Mesenchymal stem cell (in vitro differentiated cells and primary cell): Measurements from ENCODE around the gene RTF2.

Source experiments
- DNase-seq: peaks from one replicate; pipeline ENCODE4 v3.0.0-alpha.2; 2013
- H2AFZ ChIP-seq: one replicate; pipeline ENCODE4 v1.6.1; 2013; ENCODE audit warnings: low read depth, mild to moderate bottlenecking, control low read depth, inconsistent platforms, low read length, moderate library complexity
- H2AK5ac ChIP-seq: 2 replicates; pipeline ENCODE4 v1.6.1; 2013; ENCODE audit warnings: low read length, moderate library complexity, mild to moderate bottlenecking, inconsistent platforms; ENCODE audit not compliant: severe bottlenecking
- H2BK120ac ChIP-seq: one replicate; pipeline ENCODE4 v1.6.1; 2013; ENCODE audit warnings: low read depth, mild to moderate bottlenecking, inconsistent platforms, low read length, moderate library complexity
- H2BK12ac ChIP-seq, 2 experiments: one replicate each; pipeline ENCODE4 v1.6.1; 2013; ENCODE audit warnings: inconsistent platforms in 2 of 2, low read length in 2 of 2, mild to moderate bottlenecking in 2 of 2, moderate library complexity in 2 of 2, control low read depth in 1 of 2
- H2BK15ac ChIP-seq: one replicate; pipeline ENCODE4 v1.6.1; 2013; ENCODE audit warnings: mild to moderate bottlenecking, low read depth, inconsistent platforms; ENCODE audit not compliant: poor library complexity, severe bottlenecking
- H2BK5ac ChIP-seq: 2 replicates; pipeline ENCODE4 v1.6.1; 2013; ENCODE audit warnings: low read depth, mild to moderate bottlenecking, low read length, control low read depth, inconsistent platforms; ENCODE audit not compliant: poor library complexity, severe bottlenecking
- H3K14ac ChIP-seq, 2 experiments: one replicate each; pipeline ENCODE4 v1.6.1; 2013; ENCODE audit warnings: inconsistent platforms in 2 of 2, low read length in 2 of 2, control low read depth in 1 of 2, mild to moderate bottlenecking in 1 of 2, moderate library complexity in 1 of 2
- H3K18ac ChIP-seq, 2 experiments: one replicate each; pipeline ENCODE4 v1.6.1; 2013; ENCODE audit warnings: inconsistent platforms in 2 of 2, low read length in 2 of 2, control low read depth in 1 of 2, low read depth in 1 of 2, mild to moderate bottlenecking in 1 of 2
- H3K23ac ChIP-seq, 2 experiments: one replicate each; pipeline ENCODE4 v1.6.1; 2013; ENCODE audit warnings: inconsistent platforms in 2 of 2, low read length in 2 of 2, mild to moderate bottlenecking in 2 of 2, moderate library complexity in 2 of 2, control low read depth in 1 of 2
- H3K27ac ChIP-seq: 2 replicates; pipeline ENCODE4 v1.5.1; 2013; ENCODE audit warnings: mild to moderate bottlenecking, moderate library complexity, low read length, control low read depth, inconsistent platforms; ENCODE audit not compliant: poor library complexity, severe bottlenecking
- H3K27me3 ChIP-seq, 2 experiments: 2 replicates each; pipeline versions ENCODE4 v1.6.1 to v1.7.0; 2013; ENCODE audit warnings: low read length in 2 of 2, mild to moderate bottlenecking in 2 of 2, moderate library complexity in 2 of 2, control low read depth in 1 of 2, inconsistent platforms in 1 of 2; ENCODE audit not compliant: control insufficient read depth in 1 of 2, insufficient read depth in 1 of 2
- H3K36me3 ChIP-seq, 2 experiments: 2 replicates each; pipeline versions ENCODE4 v1.6.1 to v1.7.0; 2013; ENCODE audit warnings: low read length in 2 of 2, control low read depth in 1 of 2, inconsistent platforms in 1 of 2, low read depth in 1 of 2, mild to moderate bottlenecking in 1 of 2; ENCODE audit not compliant: insufficient read depth in 2 of 2, control insufficient read depth in 1 of 2
- H3K4ac ChIP-seq, 2 experiments: one replicate each; pipeline ENCODE4 v1.6.1; 2013; ENCODE audit warnings: inconsistent platforms in 2 of 2, low read length in 2 of 2, mild to moderate bottlenecking in 2 of 2, moderate library complexity in 2 of 2, control low read depth in 1 of 2, low read depth in 1 of 2
- H3K4me1 ChIP-seq: 2 replicates; pipeline ENCODE4 v1.6.1; 2013; ENCODE audit warnings: low read depth, low read length, control low read depth; ENCODE audit not compliant: control insufficient read depth, insufficient read depth
- H3K4me2 ChIP-seq: 2 replicates; pipeline ENCODE4 v1.6.1; 2013; ENCODE audit warnings: low read length, mild to moderate bottlenecking, inconsistent platforms; ENCODE audit not compliant: poor library complexity, severe bottlenecking
- H3K4me3 ChIP-seq, 2 experiments: 2 replicates each; pipeline versions ENCODE4 v1.5.1 to v1.7.0; 2013; ENCODE audit warnings: low read length in 2 of 2, mild to moderate bottlenecking in 2 of 2, control low read depth in 1 of 2, low read depth in 1 of 2; ENCODE audit not compliant: insufficient read depth in 1 of 2
- H3K79me1 ChIP-seq: replicated peaks from 2 replicates; pipeline ENCODE4 v1.6.1; 2013; ENCODE audit warnings: mild to moderate bottlenecking, control low read depth, low read length, inconsistent platforms; ENCODE audit not compliant: poor library complexity, severe bottlenecking
- H3K9ac ChIP-seq: 2 replicates; pipeline ENCODE4 v1.7.0; 2013; ENCODE audit warnings: mild to moderate bottlenecking, low read length, moderate library complexity
- H3K9me3 ChIP-seq: 2 replicates; pipeline ENCODE4 v1.7.0; 2013; ENCODE audit warnings: mild to moderate bottlenecking, low read length; ENCODE audit not compliant: control insufficient read depth
- H4K8ac ChIP-seq: one replicate; pipeline ENCODE4 v1.6.1; 2013; ENCODE audit warnings: inconsistent platforms, mild to moderate bottlenecking, low read length, moderate library complexity
- H4K91ac ChIP-seq: one replicate; pipeline ENCODE4 v1.6.1; 2013; ENCODE audit warnings: mild to moderate bottlenecking, low read length, inconsistent platforms
- WGBS: methylation state at CpG from one replicate; pipeline ENCODE4 v1.1.7; 2013; ENCODE audit warnings: mixed read lengths; 5-methylcytosine and 5-hydroxymethylcytosine counted together

RTF2 gene

DNA sequence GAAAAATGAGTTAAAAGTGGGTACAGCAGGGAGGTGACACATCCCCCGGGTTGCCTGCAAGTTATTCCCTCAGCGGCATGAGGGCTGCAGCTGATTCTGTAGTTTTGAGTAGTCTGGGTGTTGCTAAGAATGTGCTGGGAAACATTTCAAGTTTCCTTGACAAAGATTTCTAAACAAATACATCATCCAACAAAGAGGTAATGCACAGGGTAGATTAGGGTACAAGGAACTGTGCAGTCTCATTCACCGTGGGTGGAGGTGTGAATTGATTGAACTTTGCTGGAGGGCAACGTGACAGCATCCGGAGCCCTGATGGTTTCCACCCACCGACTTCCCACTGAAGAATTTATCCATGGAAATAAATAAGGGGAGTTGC is 34.6 kb upstream of the RTF2 start:
- Histone ChIP-seq H3K14ac (no peak overlapping the region), H3K79me1 (no peaks in the 10 kb centered on the region), H3K4me1 (peaks cover 8% of the 10 kb centered on the region), H4K8ac (no peak overlapping the region), H3K27me3 (peaks cover 0 to 5% of the 10 kb centered on the region in 2 experiments), H3K4me3 (no peak overlapping the region), H2BK120ac (no peak overlapping the region), H2BK12ac (no peak overlapping the region), H4K91ac (no peak overlapping the region), H2BK15ac (no peak overlapping the region), H2AK5ac (no peak overlapping the region), H3K9me3 (no peaks in the 10 kb centered on the region), H3K9ac (peak overlapping the region; percentile 60), H3K27ac (no peak overlapping the region), H2BK5ac (no peak overlapping the region), H3K36me3 (no peaks in the 10 kb centered on the region), H3K4ac (no peak overlapping the region), H3K4me2 (no peak overlapping the region), H2AFZ (no peak overlapping the region), H3K18ac (no peak overlapping the region), H3K23ac (no peak overlapping the region)
- peak; percentile 48 for DNase-seq
- WGBS: 20% methylated on average over 1 of the region's 6 CpGs

DNA sequence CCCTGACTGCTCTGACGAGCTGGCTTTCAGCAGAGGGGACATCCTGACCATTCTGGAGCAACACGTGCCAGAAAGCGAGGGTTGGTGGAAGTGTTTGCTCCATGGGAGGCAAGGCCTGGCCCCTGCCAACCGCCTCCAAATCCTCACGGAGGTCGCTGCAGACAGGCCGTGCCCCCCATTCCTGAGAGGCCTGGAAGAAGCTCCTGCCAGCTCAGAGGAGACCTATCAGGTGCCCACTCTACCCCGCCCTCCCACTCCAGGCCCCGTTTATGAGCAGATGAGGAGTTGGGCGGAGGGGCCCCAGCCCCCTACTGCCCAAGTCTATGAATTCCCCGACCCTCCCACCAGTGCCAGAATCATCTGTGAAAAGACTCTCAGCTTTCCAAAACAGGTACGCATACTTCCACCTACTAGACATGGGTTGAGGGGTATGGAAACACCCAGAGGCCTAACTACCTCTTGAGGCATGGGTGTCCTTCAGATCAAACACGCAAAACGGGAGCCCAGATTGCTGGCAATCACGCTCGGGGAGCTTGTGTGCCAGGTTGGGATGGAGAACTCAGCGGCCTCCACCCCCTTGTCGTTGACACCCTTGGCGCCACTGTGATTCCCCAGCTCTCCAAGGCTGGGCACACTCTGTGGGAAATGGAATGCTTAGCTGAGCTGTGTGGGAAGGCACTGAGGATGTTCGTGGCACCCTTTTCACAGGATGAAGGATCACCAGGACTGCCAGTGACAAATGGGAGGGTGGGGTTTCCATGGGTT is 31.0 kb upstream of the RTF2 start:
- peak overlapping the region; percentile 38 to 56 for H2BK12ac ChIP-seq
- H3K27me3 ChIP-seq: peaks cover 0 to 4% of the 10 kb centered on the region in 2 experiments
- no peak overlapping the region for H3K23ac ChIP-seq
- H2BK120ac ChIP-seq: no peak overlapping the region
- H3K36me3 ChIP-seq: no peaks in the 10 kb centered on the region
- no peak overlapping the region for H3K27ac ChIP-seq
- peaks cover 6% of the 10 kb centered on the region for H3K4me1 ChIP-seq
- peak overlapping the region in 1 of 2 experiments; percentile 30 for H3K18ac ChIP-seq
- H2BK5ac ChIP-seq: no peak overlapping the region
- H3K14ac ChIP-seq: no peak overlapping the region
- no peaks in the 10 kb centered on the region for H3K9me3 ChIP-seq
- H2AFZ ChIP-seq: no peak overlapping the region
- WGBS: 90% methylated on average over 17 of the region's 20 CpGs
- no peak overlapping the region for H2AK5ac ChIP-seq
- no peaks in the 10 kb centered on the region for H3K79me1 ChIP-seq
- H4K8ac ChIP-seq: no peak overlapping the region
- DNase-seq: no peak
- H3K4me3 ChIP-seq: no peak overlapping the region
- H3K9ac ChIP-seq: no peak overlapping the region
- H3K4me2 ChIP-seq: no peak overlapping the region
- H2BK15ac ChIP-seq: no peak overlapping the region
- peak overlapping the region; percentile 77 for H4K91ac ChIP-seq
- no peak overlapping the region for H3K4ac ChIP-seq

DNA sequence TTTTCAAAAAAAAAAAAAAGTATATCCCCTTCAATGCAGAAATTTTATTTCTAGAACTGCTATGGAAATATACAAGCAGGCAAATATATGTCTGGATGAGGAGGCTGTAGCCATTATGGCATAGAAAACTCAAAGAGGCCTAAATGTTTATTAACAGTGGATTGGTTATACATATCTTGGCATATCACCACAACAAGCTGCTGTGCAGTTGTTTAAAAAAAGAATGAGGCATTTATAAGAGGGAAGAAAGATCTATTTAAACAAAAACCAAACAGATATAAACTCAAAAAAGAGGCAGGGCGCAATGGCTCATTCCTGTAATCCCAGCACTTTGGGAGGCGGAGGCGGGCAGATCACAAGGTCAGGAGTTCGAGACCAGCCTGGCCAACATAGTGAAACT is 30.1 kb upstream of the RTF2 start:
- Histone ChIP-seq H4K8ac (no peak overlapping the region), H3K9ac (no peak overlapping the region), H3K27me3 (no peaks in the 10 kb centered on the region), H3K23ac (no peak overlapping the region), H4K91ac (no peak overlapping the region), H2AFZ (no peak overlapping the region), H3K14ac (no peak overlapping the region), H3K4me2 (no peak overlapping the region), H3K4me1 (peaks cover 6% of the 10 kb centered on the region), H2BK15ac (no peak overlapping the region), H2BK12ac (no peak overlapping the region), H2AK5ac (no peak overlapping the region), H3K9me3 (no peaks in the 10 kb centered on the region), H2BK5ac (no peak overlapping the region), H3K27ac (no peak overlapping the region), H3K18ac (no peak overlapping the region), H3K4me3 (no peak overlapping the region), H3K4ac (no peak overlapping the region), H2BK120ac (no peak overlapping the region), H3K79me1 (no peaks in the 10 kb centered on the region), H3K36me3 (no peaks in the 10 kb centered on the region)
- WGBS: 96% methylated on average over 4 of the region's 4 CpGs
- no peak for DNase-seq

GRCh38 chr20:56439771-56440291 is 28.6 kb upstream of the RTF2 start:
- Histone ChIP-seq H2AK5ac (no peak overlapping the region), H3K27ac (peak overlapping the region; percentile 3), H3K14ac (no peak overlapping the region), H3K9me3 (no peaks in the 10 kb centered on the region), H3K4me2 (no peak overlapping the region), H4K91ac (peak overlapping the region; percentile 54), H2AFZ (no peak overlapping the region), H3K4me3 (no peak overlapping the region), H3K27me3 (no peaks in the 10 kb centered on the region), H3K4me1 (peaks cover 6% of the 10 kb centered on the region), H3K4ac (no peak overlapping the region), H3K9ac (peak overlapping the region; percentile 67), H2BK15ac (no peak overlapping the region), H4K8ac (peak overlapping the region; percentile 81), H3K23ac (no peak overlapping the region), H2BK12ac (no peak overlapping the region), H3K18ac (no peak overlapping the region), H3K36me3 (no peaks in the 10 kb centered on the region), H2BK5ac (peak overlapping the region; percentile 85), H3K79me1 (no peaks in the 10 kb centered on the region), H2BK120ac (no peak overlapping the region)
- 16% methylated on average over 5 of the region's 5 CpGs for WGBS
- DNase-seq: peak; percentile 90
